K562 (cell line): ENCODE results near the gene RAB31. TPM values are rescaled to one million over a fixed set of nuclear protein-coding genes. Genes with fewer than 3 reads are reported as not detected.

Experiments used
- BACH1 ChIP-seq: fragments of 200-800 bp; sonication (Bioruptor generic); IDR thresholded peaks from 2 replicates; pipeline ENCODE4 v1.6.1; 2016; ENCODE audit warnings: missing genetic modification characterization, missing compliant biosample characterization
- BDP1 ChIP-seq: IDR thresholded peaks from 3 replicates; pipeline ENCODE4 v1.6.1; 2011; ENCODE audit not compliant: insufficient read length, insufficient read depth
- BHLHE40 ChIP-seq: IDR thresholded peaks from 2 replicates; pipeline ENCODE4 v1.6.1; 2011; ENCODE audit warnings: low read length, improper control_type of control experiment
- DDX20 ChIP-seq: fragments of 450-650 bp; IDR thresholded peaks from 2 replicates; pipeline ENCODE4 v1.6.1; 2016; ENCODE audit warnings: missing genetic modification characterization, low read depth, mild to moderate bottlenecking, missing compliant biosample characterization, moderate library complexity
- ETV6 ChIP-seq, 3 experiments: fragments of 150-350 bp in 1 of 3; sonication (generic) in 1 of 3; formaldehyde crosslinking in 1 of 3; IDR thresholded peaks; 2 replicates each; pipeline versions ENCODE4 v1.6.1 to v1.8.0; 2014 to 2022; ENCODE audit warnings: borderline replicate concordance in 2 of 3, low read depth in 2 of 3, antibody characterized with exemption in 1 of 3, low read length in 1 of 3, mild to moderate bottlenecking in 1 of 3, missing genetic modification reagents in 1 of 3
- FOXK1 ChIP-seq: sonication (generic); formaldehyde crosslinking; IDR thresholded peaks from 2 replicates; pipeline ENCODE4 v1.8.0; 2022; ENCODE audit warnings: missing genetic modification reagents, mild to moderate bottlenecking, borderline replicate concordance
- GTF2F1 ChIP-seq: IDR thresholded peaks from 2 replicates; pipeline ENCODE4 v1.6.1; 2011; ENCODE audit warnings: low read depth, low read length, improper control_type of control experiment
- HDAC2 ChIP-seq: fragments of 450-650 bp; IDR thresholded peaks from 2 replicates; pipeline ENCODE4 v1.6.1; 2016; ENCODE audit warnings: mild to moderate bottlenecking
- HDGF ChIP-seq: fragments of 450-650 bp; IDR thresholded peaks from 2 replicates; pipeline ENCODE4 v1.6.1; 2016
- HMG20B ChIP-seq: fragments of 250-450 bp; sonication (Bioruptor Pico); IDR thresholded peaks from 2 replicates; pipeline ENCODE4 v1.5.0; 2021; ENCODE audit warnings: mild to moderate bottlenecking
- ILK ChIP-seq: fragments of 450-650 bp; IDR thresholded peaks from 2 replicates; pipeline ENCODE4 v1.6.1; 2016; ENCODE audit warnings: missing genetic modification characterization, low read depth, mild to moderate bottlenecking, missing compliant biosample characterization, moderate library complexity, borderline replicate concordance
- MIER1 ChIP-seq: fragments of 450-650 bp; IDR thresholded peaks from 2 replicates; pipeline ENCODE4 v1.6.1; 2016; ENCODE audit warnings: antibody characterized with exemption, mild to moderate bottlenecking, low read depth
- NCOA4 ChIP-seq: fragments of 450-650 bp; IDR thresholded peaks from 2 replicates; pipeline ENCODE4 v1.6.1; 2018; ENCODE audit warnings: mild to moderate bottlenecking; ENCODE audit not compliant: partially characterized antibody
- NFYB ChIP-seq: IDR thresholded peaks from 2 replicates; pipeline ENCODE4 v1.6.1; 2011; ENCODE audit warnings: mild to moderate bottlenecking, moderate library complexity; ENCODE audit not compliant: insufficient read length; ENCODE audit errors: extremely low read depth
- NUFIP1 ChIP-seq: fragments of 450-650 bp; IDR thresholded peaks from 2 replicates; pipeline ENCODE4 v1.6.1; 2018; ENCODE audit not compliant: partially characterized antibody
- SMAD4 ChIP-seq: fragments of 250-450 bp; sonication (Bioruptor Pico); conservative IDR thresholded peaks from 2 replicates; pipeline ENCODE4 v1.8.0; 2021; ENCODE audit warnings: inconsistent platforms, mild to moderate bottlenecking, moderate library complexity
- SMARCB1 ChIP-seq: IDR thresholded peaks from 2 replicates; pipeline ENCODE4 v1.6.1; 2011; ENCODE audit warnings: improper control_type of control experiment, low read depth; ENCODE audit not compliant: insufficient read length
- SMC3 ChIP-seq: conservative IDR thresholded peaks from 2 replicates; pipeline ENCODE4 v1.6.1; 2011; ENCODE audit warnings: low read depth, low read length, improper control_type of control experiment; ENCODE audit not compliant: insufficient read depth
- SREBF1 ChIP-seq: fragments of 150-350 bp; IDR thresholded peaks from 2 replicates; pipeline ENCODE4 v1.6.1; 2014; ENCODE audit warnings: antibody characterized with exemption, low read depth, low read length, borderline replicate concordance
- ZBTB17 ChIP-seq: fragments of 450-650 bp; formaldehyde crosslinking; IDR thresholded peaks from 2 replicates; pipeline ENCODE4 v1.4.0; 2020; ENCODE audit warnings: mild to moderate bottlenecking
- ZKSCAN3 ChIP-seq: fragments of 250-450 bp; sonication (Bioruptor Pico); IDR thresholded peaks from 2 replicates; pipeline ENCODE4 v1.4.0; 2020
- ZNF121 ChIP-seq: sonication (generic); formaldehyde crosslinking; conservative IDR thresholded peaks from 2 replicates; pipeline ENCODE4 v1.8.0; 2022; ENCODE audit warnings: missing genetic modification reagents
- ZNF668 ChIP-seq: fragments of 250-450 bp; sonication (Bioruptor Pico); IDR thresholded peaks from 2 replicates; pipeline ENCODE4 v1.8.0; 2022; ENCODE audit warnings: mild to moderate bottlenecking, inconsistent platforms
- ZNF830 ChIP-seq: fragments of 250-450 bp; sonication (Bioruptor Pico); IDR thresholded peaks from 2 replicates; pipeline ENCODE4 v1.5.0; 2021; ENCODE audit warnings: mild to moderate bottlenecking
- polyA plus RNA-seq, 8 experiments: library from polyadenylated mRNA; depleted of rRNA in 4 of 8; stranded (reverse) in 5 of 8; unstranded in 3 of 8; fragments of >200 nt; fragmentation: Nextera tagmentation in 2 of 8; fragmentation: Illumina TruSeq in 1 of 8; extraction: Ambion mirVana in 2 of 8; extraction: Trizol in 1 of 8; gene quantifications; 2 replicates each; pipeline versions ENCODE4 v1.2.1 to v1.2.3, GENCODE V29; 2011 to 2014; ENCODE audit warnings: inconsistent platforms in 1 of 8, missing spikeins in 1 of 8
- total RNA-seq, 7 experiments: library from RNA; depleted of rRNA in 6 of 7; stranded (reverse); fragments of >200 nt in 6 of 7; fragmentation: Illumina TruSeq in 2 of 7; extraction: Trizol in 2 of 7; gene quantifications; 2 replicates each; pipeline versions ENCODE4 v1.2.1 to v1.2.3, GENCODE V29; 2011 to 2021; ENCODE audit warnings: low replicate concordance in 1 of 7
- TF ChIP-seq, protein P1 (sequence below): sonication (generic); formaldehyde crosslinking; IDR thresholded peaks from 2 replicates; pipeline ENCODE4 v1.8.0; 2022; ENCODE audit warnings: mild to moderate bottlenecking, low read depth, missing genetic modification reagents
- TF ChIP-seq, protein P2 (sequence below): IDR thresholded peaks from 2 replicates; pipeline ENCODE4 v1.6.1; 2014; ENCODE audit warnings: antibody characterized with exemption

The RAB31 gene
- total and polyA plus RNA-seq, 9 of the 15 experiments (the other 6 are each of a cell fraction or from before 2014, with no cell fraction given) = 20.7 to 70.4 (median 41.3) TPM

- TF ChIP-seq MIER1 (peak; percentile 78; the same call in 1 of the 2 replicates), HDAC2 (peak; percentile 99), FOXK1 (CRISPR knock-in tag) (no peak), SREBF1 (no peak), SMARCB1 (no peak), ZKSCAN3 (no peak), BHLHE40 (peak; percentile 72; the same call in 1 of the 2 replicates), ZNF121 (peak; percentile 98), HDGF (peak; percentile 95), NUFIP1 (no peak), NFYB (no peak), NCOA4 (peak; percentile 76), ZBTB17 (CRISPR knock-in tag) (peak; percentile 64), DDX20 (tag) (no peak), HMG20B (CRISPR knock-in tag) (no peak), GTF2F1 (no peak), ZNF668 (CRISPR knock-in tag) (peak; percentile 49; the same call in 1 of the 2 replicates), BACH1 (tag) (peak; percentile 44; the same call in 1 of the 2 replicates), SMAD4 (CRISPR knock-in tag) (peak; percentile 81), ZNF830 (CRISPR knock-in tag) (no peak), ETV6 (IDR thresholded peaks at IDR 0.05; ENCODE audit: borderline replicate concordance in 1 of 2, low read depth in 2 of 2, low read length in 1 of 2) (no peak), ETV6 (CRISPR knock-in tag; IDR thresholded peaks at IDR 0.05; ENCODE audit: borderline replicate concordance) (no peak), ILK (tag) (no peak), SMC3 (no peak), BDP1 (no peak)
- TF ChIP-seq, protein P1, sequence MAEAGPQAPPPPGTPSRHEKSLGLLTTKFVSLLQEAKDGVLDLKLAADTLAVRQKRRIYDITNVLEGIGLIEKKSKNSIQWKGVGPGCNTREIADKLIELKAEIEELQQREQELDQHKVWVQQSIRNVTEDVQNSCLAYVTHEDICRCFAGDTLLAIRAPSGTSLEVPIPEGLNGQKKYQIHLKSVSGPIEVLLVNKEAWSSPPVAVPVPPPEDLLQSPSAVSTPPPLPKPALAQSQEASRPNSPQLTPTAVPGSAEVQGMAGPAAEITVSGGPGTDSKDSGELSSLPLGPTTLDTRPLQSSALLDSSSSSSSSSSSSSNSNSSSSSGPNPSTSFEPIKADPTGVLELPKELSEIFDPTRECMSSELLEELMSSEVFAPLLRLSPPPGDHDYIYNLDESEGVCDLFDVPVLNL (CRISPR knock-in tag) = 0 out of 2 replicates have a peak, but pooled peaks have one; percentile 11
- TF ChIP-seq, protein P2, sequence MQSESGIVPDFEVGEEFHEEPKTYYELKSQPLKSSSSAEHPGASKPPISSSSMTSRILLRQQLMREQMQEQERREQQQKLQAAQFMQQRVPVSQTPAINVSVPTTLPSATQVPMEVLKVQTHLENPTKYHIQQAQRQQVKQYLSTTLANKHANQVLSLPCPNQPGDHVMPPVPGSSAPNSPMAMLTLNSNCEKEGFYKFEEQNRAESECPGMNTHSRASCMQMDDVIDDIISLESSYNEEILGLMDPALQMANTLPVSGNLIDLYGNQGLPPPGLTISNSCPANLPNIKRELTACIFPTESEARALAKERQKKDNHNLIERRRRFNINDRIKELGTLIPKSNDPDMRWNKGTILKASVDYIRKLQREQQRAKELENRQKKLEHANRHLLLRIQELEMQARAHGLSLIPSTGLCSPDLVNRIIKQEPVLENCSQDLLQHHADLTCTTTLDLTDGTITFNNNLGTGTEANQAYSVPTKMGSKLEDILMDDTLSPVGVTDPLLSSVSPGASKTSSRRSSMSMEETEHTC = peak; percentile 86
These were observed 95.1 kb downstream of the RAB31 start (continued) for GRCh38 chr18:9803063-9803697.
